ENCODE results near the gene RHOJ.

Gene RHOJ

DNA sequence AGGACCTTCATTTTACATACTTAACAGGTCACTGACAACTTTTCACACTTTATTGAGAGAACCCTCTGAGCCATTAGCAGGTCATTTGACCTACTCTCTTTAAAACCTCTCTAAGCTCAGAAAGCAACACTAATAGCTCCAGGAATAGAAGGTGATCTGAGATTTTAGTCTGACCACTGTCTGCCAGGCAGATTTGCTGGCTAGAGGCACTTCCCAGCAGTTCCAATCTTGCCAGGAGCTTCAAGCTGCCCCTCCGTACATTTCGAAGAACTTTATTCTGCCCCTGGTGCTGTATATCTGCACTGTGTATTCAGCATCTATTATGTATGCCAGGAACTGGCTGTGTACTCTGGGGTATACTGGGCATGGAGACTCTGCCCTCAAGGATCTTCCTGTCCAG, 58.2 kb downstream of the RHOJ start:
- TF ChIP-seq, protein P1, sequence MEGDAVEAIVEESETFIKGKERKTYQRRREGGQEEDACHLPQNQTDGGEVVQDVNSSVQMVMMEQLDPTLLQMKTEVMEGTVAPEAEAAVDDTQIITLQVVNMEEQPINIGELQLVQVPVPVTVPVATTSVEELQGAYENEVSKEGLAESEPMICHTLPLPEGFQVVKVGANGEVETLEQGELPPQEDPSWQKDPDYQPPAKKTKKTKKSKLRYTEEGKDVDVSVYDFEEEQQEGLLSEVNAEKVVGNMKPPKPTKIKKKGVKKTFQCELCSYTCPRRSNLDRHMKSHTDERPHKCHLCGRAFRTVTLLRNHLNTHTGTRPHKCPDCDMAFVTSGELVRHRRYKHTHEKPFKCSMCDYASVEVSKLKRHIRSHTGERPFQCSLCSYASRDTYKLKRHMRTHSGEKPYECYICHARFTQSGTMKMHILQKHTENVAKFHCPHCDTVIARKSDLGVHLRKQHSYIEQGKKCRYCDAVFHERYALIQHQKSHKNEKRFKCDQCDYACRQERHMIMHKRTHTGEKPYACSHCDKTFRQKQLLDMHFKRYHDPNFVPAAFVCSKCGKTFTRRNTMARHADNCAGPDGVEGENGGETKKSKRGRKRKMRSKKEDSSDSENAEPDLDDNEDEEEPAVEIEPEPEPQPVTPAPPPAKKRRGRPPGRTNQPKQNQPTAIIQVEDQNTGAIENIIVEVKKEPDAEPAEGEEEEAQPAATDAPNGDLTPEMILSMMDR (conservative IDR thresholded peaks at IDR 0.05; ENCODE audit: low read depth, low read length) = no peak
- Histone ChIP-seq H3K9ac (no peak overlapping the region), H3K4me2 (no peak overlapping the region), H3K79me2 (ENCODE audit: insufficient read depth, low read depth) (no peaks in the 10 kb centered on the region), H3K4me3 (IDR thresholded peaks at IDR 0.05; ENCODE audit: insufficient read depth, low read depth, low read length) (no peak overlapping the region), H3K27ac (no peak overlapping the region), H2AFZ (ENCODE audit: low read depth) (no peak overlapping the region), H3K4me1 (ENCODE audit: low read depth, poor library complexity, severe bottlenecking) (no peaks in the 10 kb centered on the region), H3K36me3 (ENCODE audit: insufficient read depth) (no peaks in the 10 kb centered on the region), H3K27me3 (ENCODE audit: insufficient read depth, low read depth) (no peaks in the 10 kb centered on the region), H4K20me1 (ENCODE audit: insufficient read depth) (no peaks in the 10 kb centered on the region)

DNA sequence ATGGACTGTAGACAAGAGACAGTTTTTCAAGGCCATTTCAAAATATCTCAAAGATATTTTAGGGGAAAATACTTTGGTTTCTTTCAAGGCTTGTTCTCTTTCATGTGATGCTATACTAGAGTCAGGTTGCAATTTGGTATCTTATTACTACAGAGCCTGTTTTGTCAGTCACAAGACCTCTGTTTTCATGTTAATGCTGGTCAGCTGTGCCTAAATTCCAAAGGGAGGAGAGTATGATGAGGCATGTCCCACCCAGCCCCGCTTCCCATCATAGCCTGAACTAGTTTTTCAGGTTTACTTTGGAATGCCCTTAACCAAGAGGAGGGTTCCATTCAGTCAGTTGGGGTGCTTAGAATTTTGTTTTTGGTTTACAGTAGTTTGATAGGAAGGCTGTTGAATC, 61.9 kb downstream of the RHOJ start:
- Histone ChIP-seq H3K4me2 (no peak overlapping the region), H2AFZ (ENCODE audit: low read depth) (no peak overlapping the region), H3K4me3 (IDR thresholded peaks at IDR 0.05; ENCODE audit: insufficient read depth, low read depth, low read length) (no peak overlapping the region), H3K27me3 (ENCODE audit: insufficient read depth, low read depth) (no peaks in the 10 kb centered on the region), H3K36me3 (ENCODE audit: insufficient read depth) (no peaks in the 10 kb centered on the region), H4K20me1 (ENCODE audit: insufficient read depth) (no peaks in the 10 kb centered on the region), H3K27ac (no peak overlapping the region), H3K79me2 (ENCODE audit: insufficient read depth, low read depth) (no peaks in the 10 kb centered on the region), H3K4me1 (ENCODE audit: low read depth, poor library complexity, severe bottlenecking) (no peaks in the 10 kb centered on the region), H3K9ac (no peak overlapping the region)
- TF ChIP-seq, protein P1 (conservative IDR thresholded peaks at IDR 0.05; ENCODE audit: low read depth, low read length) = no peak

DNA sequence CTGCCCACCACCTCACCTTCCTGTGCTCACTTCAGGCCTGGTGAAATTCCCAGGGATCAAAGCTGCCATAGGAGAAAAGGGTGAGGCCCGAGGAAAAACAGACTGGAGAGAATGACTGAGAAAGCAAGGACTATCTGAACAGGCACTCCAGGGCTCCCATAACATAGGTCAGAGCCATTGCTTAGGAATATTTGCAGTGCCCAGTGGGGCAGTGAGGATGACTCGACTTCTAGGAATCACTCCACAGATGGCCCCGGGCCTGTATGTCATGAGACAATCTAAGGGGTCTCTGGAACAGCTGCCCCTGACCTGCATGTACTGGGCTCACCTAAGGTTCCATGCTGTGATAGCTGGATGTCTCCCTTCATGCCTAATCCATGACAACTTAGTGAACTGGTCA, 62.9 kb downstream of the RHOJ start:
- no peak overlapping the region for H3K4me2 ChIP-seq
- H3K4me3 ChIP-seq (IDR thresholded peaks at IDR 0.05; ENCODE audit: insufficient read depth, low read depth, low read length) = no peak overlapping the region
- no peaks in the 10 kb centered on the region for H3K79me2 ChIP-seq (ENCODE audit: insufficient read depth, low read depth)
- H3K36me3 ChIP-seq (ENCODE audit: insufficient read depth) = no peaks in the 10 kb centered on the region
- no peaks in the 10 kb centered on the region for H3K4me1 ChIP-seq (ENCODE audit: low read depth, poor library complexity, severe bottlenecking)
- H3K27ac ChIP-seq = no peak overlapping the region
- H3K27me3 ChIP-seq (ENCODE audit: insufficient read depth, low read depth) = no peaks in the 10 kb centered on the region
- TF ChIP-seq, protein P1 (conservative IDR thresholded peaks at IDR 0.05; ENCODE audit: low read depth, low read length) = no peak
- no peaks in the 10 kb centered on the region for H4K20me1 ChIP-seq (ENCODE audit: insufficient read depth)
- H2AFZ ChIP-seq (ENCODE audit: low read depth) = no peak overlapping the region
- H3K9ac ChIP-seq = no peak overlapping the region

DNA sequence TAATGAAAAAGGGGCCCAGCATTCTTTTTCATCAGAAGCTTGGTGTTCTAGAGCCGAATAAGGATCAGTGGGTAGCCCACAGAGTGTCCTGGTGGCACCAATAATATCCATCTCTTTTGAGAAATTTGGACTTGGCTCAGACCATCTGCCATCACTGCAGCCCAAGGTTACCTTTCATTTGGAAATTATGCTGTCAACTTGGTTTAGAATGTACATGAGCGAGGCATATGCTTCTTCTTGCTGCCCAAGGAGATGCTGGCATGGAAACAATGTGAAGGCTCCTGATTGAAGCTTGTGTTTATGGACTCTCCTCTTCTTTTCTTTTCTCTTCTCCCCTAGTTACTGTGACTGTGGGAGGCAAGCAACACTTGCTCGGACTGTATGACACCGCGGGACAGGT, 64.5 kb downstream of the RHOJ start:
- Histone ChIP-seq H4K20me1 (ENCODE audit: insufficient read depth) (no peaks in the 10 kb centered on the region), H3K4me1 (ENCODE audit: low read depth, poor library complexity, severe bottlenecking) (no peaks in the 10 kb centered on the region)
- TF ChIP-seq, protein P1 (conservative IDR thresholded peaks at IDR 0.05; ENCODE audit: low read depth, low read length) = no peak

More for the DNA sequence above, 64.5 kb downstream of the RHOJ start:
- Histone ChIP-seq H3K79me2 (ENCODE audit: insufficient read depth, low read depth) (no peaks in the 10 kb centered on the region), H3K27ac (no peak overlapping the region), H3K4me3 (IDR thresholded peaks at IDR 0.05; ENCODE audit: insufficient read depth, low read depth, low read length) (no peak overlapping the region), H3K36me3 (ENCODE audit: insufficient read depth) (no peaks in the 10 kb centered on the region), H3K27me3 (ENCODE audit: insufficient read depth, low read depth) (no peaks in the 10 kb centered on the region), H3K9ac (no peak overlapping the region), H2AFZ (ENCODE audit: low read depth) (no peak overlapping the region), H3K4me2 (no peak overlapping the region)

All from KMS-11 (cell line).